HepG2 (cell line): ENCODE measurements around the gene VAMP2. TPM values are rescaled to one million over a fixed set of nuclear protein-coding genes. Genes with fewer than 3 reads are reported as not detected.
A peak's percentile ranks its signal among the peaks of the same experiment; 100 is the strongest.

Source experiments
- CC2D1A ChIP-seq: sonication (generic); formaldehyde crosslinking; IDR thresholded peaks from 2 replicates; pipeline ENCODE4 v1.8.1; 2023; ENCODE audit warnings: mild to moderate bottlenecking, missing genetic modification reagents
- CHD4 ChIP-seq: fragments of 200-600 bp; sonication (generic); IDR thresholded peaks from 2 replicates; pipeline ENCODE4 v1.7.0; 2017; ENCODE audit warnings: mild to moderate bottlenecking, low read length, borderline replicate concordance
- MXI1 ChIP-seq: IDR thresholded peaks from 3 replicates; pipeline ENCODE4 v1.6.1; 2012; ENCODE audit warnings: low read depth, low read length, inconsistent platforms, borderline replicate concordance
- NFE2 ChIP-seq: sonication (generic); formaldehyde crosslinking; IDR thresholded peaks from 2 replicates; pipeline ENCODE4 v1.4.0; 2020; ENCODE audit warnings: missing genetic modification reagents
- RFX5 ChIP-seq: IDR thresholded peaks from 2 replicates; pipeline ENCODE4 v1.6.1; 2011; ENCODE audit warnings: low read depth, low read length, improper control_type of control experiment
- SETDB1 ChIP-seq: sonication (generic); formaldehyde crosslinking; IDR thresholded peaks from 2 replicates; pipeline ENCODE4 v1.5.1; 2020; ENCODE audit warnings: missing genetic modification reagents, mild to moderate bottlenecking, borderline replicate concordance
- SIX1 ChIP-seq: sonication (generic); formaldehyde crosslinking; IDR thresholded peaks from 2 replicates; pipeline ENCODE4 v1.4.0; 2020; ENCODE audit warnings: missing genetic modification reagents, borderline replicate concordance
- SMAD1 ChIP-seq: sonication (generic); formaldehyde crosslinking; IDR thresholded peaks from 2 replicates; pipeline ENCODE4 v1.4.0; 2020; ENCODE audit warnings: missing genetic modification reagents, low read depth, mild to moderate bottlenecking, borderline replicate concordance
- SRSF9 ChIP-seq: fragments of 200-400 bp; formaldehyde crosslinking; IDR thresholded peaks from 2 replicates; pipeline ENCODE4 v1.6.1; 2018; ENCODE audit warnings: borderline replicate concordance, mild to moderate bottlenecking, low read depth, low read length; ENCODE audit not compliant: insufficient read depth, poor library complexity, severe bottlenecking
- ZFP36L1 ChIP-seq: sonication (generic); formaldehyde crosslinking; IDR thresholded peaks from 2 replicates; pipeline ENCODE4 v1.8.0; 2022; ENCODE audit warnings: mild to moderate bottlenecking, missing genetic modification reagents, moderate library complexity
- ZNF329 ChIP-seq: sonication (generic); formaldehyde crosslinking; IDR thresholded peaks from 2 replicates; pipeline ENCODE4 v1.9.0; 2021; ENCODE audit warnings: low read depth, mild to moderate bottlenecking, missing genetic modification reagents
- ZNF441 ChIP-seq: sonication (generic); formaldehyde crosslinking; IDR thresholded peaks from 2 replicates; pipeline ENCODE4 v1.7.0; 2021; ENCODE audit warnings: missing genetic modification reagents, borderline replicate concordance
- ZNF543 ChIP-seq: sonication (generic); formaldehyde crosslinking; IDR thresholded peaks from 2 replicates; pipeline ENCODE4 v1.4.0; 2020; ENCODE audit warnings: mild to moderate bottlenecking, missing genetic modification reagents
- ZNF672 ChIP-seq: sonication (generic); formaldehyde crosslinking; IDR thresholded peaks from 2 replicates; pipeline ENCODE4 v1.8.1; 2022; ENCODE audit warnings: missing genetic modification reagents
- ZSCAN25 ChIP-seq: sonication (generic); formaldehyde crosslinking; IDR thresholded peaks from 2 replicates; pipeline ENCODE4 v1.8.0; 2022; ENCODE audit warnings: mild to moderate bottlenecking, missing genetic modification reagents
- polyA plus RNA-seq, 8 experiments: library from polyadenylated mRNA; depleted of rRNA in 3 of 8; stranded (reverse) in 7 of 8; unstranded in 1 of 8; fragments of >200 nt; fragmentation: Illumina TruSeq in 4 of 8; extraction: Trizol in 4 of 8; gene quantifications; 2 replicates each; pipeline versions ENCODE4 v1.2.1 to v1.2.3, GENCODE V29; 2011 to 2016; ENCODE audit warnings: low read depth in 4 of 8, missing spikeins in 1 of 8, mixed read lengths in 1 of 8; ENCODE audit not compliant: insufficient read depth in 1 of 8
- total RNA-seq, 5 experiments: library from RNA; depleted of rRNA; stranded (reverse); fragments of >200 nt; fragmentation: Illumina TruSeq; extraction: Trizol; gene quantifications; 2 replicates each; pipeline ENCODE4 v1.2.3, GENCODE V29; 2016; ENCODE audit warnings: low read depth in 1 of 5
- TF ChIP-seq, protein P1 (sequence below): sonication (generic); formaldehyde crosslinking; IDR thresholded peaks from 2 replicates; pipeline ENCODE4 v1.5.0; 2020; ENCODE audit warnings: missing genetic modification reagents
- TF ChIP-seq, protein P2 (sequence below): sonication (generic); formaldehyde crosslinking; IDR thresholded peaks from 2 replicates; pipeline ENCODE4 v1.5.0; 2020; ENCODE audit warnings: missing genetic modification reagents
- TF ChIP-seq, protein P3 (sequence below): sonication (generic); formaldehyde crosslinking; IDR thresholded peaks from 2 replicates; pipeline ENCODE4 v1.5.1; 2020; ENCODE audit warnings: mild to moderate bottlenecking, missing genetic modification reagents, borderline replicate concordance
- TF ChIP-seq, protein P4 (sequence below): sonication (generic); formaldehyde crosslinking; IDR thresholded peaks from 2 replicates; pipeline ENCODE4 v1.5.1; 2020; ENCODE audit warnings: missing genetic modification reagents, mild to moderate bottlenecking, borderline replicate concordance
- TF ChIP-seq, protein P5 (sequence below): sonication (generic); formaldehyde crosslinking; IDR thresholded peaks from 2 replicates; pipeline ENCODE4 v1.4.0; 2020; ENCODE audit warnings: mild to moderate bottlenecking, missing genetic modification reagents
- TF ChIP-seq, protein P6 (sequence below): sonication (generic); formaldehyde crosslinking; IDR thresholded peaks from 2 replicates; pipeline ENCODE4 v1.8.1; 2023; ENCODE audit warnings: mild to moderate bottlenecking, moderate library complexity, missing genetic modification reagents

The VAMP2 gene
- total and polyA plus RNA-seq, 2 of the 13 experiments (the other 11 are each of a cell fraction or from before 2014, with no cell fraction given): 3.9 to 17.2 TPM

DNA sequence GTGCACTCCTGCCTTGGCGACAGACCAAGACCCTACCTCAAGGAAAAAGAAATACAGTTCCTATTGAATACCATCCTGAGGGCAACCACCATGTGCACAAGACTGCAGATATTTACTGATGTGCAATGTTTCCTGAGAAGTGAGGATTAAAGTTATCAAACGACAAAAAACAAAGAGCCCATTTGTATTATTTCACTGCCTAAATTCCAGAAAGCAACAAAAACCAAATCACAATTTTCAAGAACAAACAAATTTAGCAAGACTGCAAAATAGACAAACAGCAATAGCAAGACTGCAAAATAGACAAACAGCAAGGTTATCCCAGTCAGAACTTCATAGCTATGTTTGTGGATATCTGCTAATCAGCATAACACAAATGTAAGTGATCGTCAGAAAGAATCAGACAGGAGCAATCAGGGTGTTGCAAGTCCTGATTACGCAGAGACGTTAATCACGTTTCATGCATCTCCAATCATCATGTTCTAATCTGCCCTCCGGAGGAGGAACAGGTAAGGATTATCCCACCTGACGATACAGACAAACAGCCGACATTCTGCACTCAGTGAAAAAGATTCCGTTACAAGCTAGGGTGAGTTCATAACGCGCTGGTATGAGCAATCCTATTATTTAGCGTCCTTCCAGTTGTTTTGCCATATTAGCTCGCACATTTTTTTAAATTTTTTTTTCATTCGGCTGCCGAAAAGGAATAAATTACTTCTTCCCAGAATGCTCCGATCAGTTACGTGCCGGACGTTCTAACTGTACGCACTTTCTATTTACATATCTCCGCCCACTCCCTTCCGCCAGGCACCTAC is 10.5 kb upstream of the VAMP2 start (continued):
- TF ChIP-seq, protein P1, sequence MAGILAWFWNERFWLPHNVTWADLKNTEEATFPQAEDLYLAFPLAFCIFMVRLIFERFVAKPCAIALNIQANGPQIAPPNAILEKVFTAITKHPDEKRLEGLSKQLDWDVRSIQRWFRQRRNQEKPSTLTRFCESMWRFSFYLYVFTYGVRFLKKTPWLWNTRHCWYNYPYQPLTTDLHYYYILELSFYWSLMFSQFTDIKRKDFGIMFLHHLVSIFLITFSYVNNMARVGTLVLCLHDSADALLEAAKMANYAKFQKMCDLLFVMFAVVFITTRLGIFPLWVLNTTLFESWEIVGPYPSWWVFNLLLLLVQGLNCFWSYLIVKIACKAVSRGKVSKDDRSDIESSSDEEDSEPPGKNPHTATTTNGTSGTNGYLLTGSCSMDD (CRISPR knock-in tag): no peak
- TF ChIP-seq SMAD1 (CRISPR knock-in tag) (no peak), SRSF9 (no peak), ZFP36L1 (CRISPR knock-in tag) (peak; percentile 96), SIX1 (CRISPR knock-in tag) (peak; percentile 91), ZNF329 (CRISPR knock-in tag) (no peak), CC2D1A (CRISPR knock-in tag) (peak; percentile 81; the same call in 1 of the 2 replicates), ZSCAN25 (CRISPR knock-in tag) (no peak; the same call in 1 of the 2 replicates), SETDB1 (CRISPR knock-in tag) (no peak), RFX5 (no peak), ZNF441 (CRISPR knock-in tag) (no peak), NFE2 (CRISPR knock-in tag) (0 out of 2 replicates have a peak, but pooled peaks have one; percentile 43), ZNF672 (CRISPR knock-in tag) (peak; percentile 98), ZNF543 (0 out of 2 replicates have a peak, but pooled peaks have one; percentile 25), CHD4 (no peak), MXI1 (peak; percentile 84)
- TF ChIP-seq, protein P2, sequence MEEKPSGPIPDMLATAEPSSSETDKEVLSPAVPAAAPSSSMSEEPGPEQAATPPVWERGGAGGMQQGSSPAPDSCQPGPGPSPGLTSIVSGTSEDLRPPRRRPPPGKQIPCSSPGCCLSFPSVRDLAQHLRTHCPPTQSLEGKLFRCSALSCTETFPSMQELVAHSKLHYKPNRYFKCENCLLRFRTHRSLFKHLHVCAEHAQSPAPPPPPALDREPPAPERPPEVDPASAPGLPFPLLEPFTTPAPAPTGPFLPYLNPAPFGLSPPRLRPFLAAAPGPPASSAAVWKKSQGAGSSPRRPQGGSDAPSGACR: peak; percentile 65; the same call in 1 of the 2 replicates
- TF ChIP-seq, protein P3, sequence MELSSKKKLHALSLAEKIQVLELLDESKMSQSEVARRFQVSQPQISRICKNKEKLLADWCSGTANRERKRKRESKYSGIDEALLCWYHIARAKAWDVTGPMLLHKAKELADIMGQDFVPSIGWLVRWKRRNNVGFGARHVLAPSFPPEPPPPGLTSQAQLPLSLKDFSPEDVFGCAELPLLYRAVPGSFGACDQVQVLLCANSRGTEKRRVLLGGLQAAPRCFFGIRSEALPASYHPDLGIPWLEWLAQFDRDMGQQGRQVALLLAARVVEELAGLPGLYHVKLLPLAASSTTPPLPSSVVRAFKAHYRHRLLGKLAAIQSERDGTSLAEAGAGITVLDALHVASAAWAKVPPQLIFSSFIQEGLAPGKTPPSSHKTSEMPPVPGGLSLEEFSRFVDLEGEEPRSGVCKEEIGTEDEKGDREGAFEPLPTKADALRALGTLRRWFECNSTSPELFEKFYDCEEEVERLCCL (CRISPR knock-in tag): no peak; the same call in 1 of the 2 replicates
- TF ChIP-seq, protein P4, sequence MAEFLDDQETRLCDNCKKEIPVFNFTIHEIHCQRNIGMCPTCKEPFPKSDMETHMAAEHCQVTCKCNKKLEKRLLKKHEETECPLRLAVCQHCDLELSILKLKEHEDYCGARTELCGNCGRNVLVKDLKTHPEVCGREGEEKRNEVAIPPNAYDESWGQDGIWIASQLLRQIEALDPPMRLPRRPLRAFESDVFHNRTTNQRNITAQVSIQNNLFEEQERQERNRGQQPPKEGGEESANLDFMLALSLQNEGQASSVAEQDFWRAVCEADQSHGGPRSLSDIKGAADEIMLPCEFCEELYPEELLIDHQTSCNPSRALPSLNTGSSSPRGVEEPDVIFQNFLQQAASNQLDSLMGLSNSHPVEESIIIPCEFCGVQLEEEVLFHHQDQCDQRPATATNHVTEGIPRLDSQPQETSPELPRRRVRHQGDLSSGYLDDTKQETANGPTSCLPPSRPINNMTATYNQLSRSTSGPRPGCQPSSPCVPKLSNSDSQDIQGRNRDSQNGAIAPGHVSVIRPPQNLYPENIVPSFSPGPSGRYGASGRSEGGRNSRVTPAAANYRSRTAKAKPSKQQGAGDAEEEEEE: no peak
- TF ChIP-seq, protein P5, sequence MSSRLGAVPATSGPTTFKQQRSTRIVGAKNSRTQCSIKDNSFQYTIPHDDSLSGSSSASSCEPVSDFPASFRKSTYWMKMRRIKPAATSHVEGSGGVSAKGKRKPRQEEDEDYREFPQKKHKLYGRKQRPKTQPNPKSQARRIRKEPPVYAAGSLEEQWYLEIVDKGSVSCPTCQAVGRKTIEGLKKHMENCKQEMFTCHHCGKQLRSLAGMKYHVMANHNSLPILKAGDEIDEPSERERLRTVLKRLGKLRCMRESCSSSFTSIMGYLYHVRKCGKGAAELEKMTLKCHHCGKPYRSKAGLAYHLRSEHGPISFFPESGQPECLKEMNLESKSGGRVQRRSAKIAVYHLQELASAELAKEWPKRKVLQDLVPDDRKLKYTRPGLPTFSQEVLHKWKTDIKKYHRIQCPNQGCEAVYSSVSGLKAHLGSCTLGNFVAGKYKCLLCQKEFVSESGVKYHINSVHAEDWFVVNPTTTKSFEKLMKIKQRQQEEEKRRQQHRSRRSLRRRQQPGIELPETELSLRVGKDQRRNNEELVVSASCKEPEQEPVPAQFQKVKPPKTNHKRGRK (CRISPR knock-in tag): no peak
- TF ChIP-seq, protein P6, sequence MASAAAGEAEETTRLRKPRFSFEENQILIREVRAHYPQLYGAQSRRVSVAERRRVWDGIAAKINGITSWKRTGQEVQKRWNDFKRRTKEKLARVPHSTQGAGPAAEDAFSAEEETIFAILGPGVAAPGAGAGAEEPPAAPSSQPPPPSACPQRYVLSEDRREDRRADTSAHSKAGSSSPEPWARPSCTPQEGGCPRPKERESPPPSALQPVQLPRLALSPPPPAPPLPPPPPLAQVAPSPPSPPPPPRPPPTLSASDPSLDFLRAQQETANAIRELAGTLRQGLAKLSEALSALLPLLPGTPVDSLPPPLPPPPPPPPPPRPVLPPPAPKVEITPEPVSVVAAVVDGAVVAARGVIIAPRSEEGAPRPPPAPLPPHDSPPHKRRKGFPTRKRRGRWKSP (CRISPR knock-in tag): peak; percentile 81; the same call in 1 of the 2 replicates
